Mammary epithelial cell (primary cell): ENCODE measurements around the gene CYP27C1.

Source experiments
- EZH2 ChIP-seq: IDR thresholded peaks from 2 replicates; pipeline ENCODE4 v1.6.1; 2012; ENCODE audit warnings: low read length, inconsistent platforms, borderline replicate concordance
- TF ChIP-seq, protein P1 (sequence below), 2 donors: IDR thresholded peaks in 1 of 2; conservative IDR thresholded peaks in 1 of 2; 2 replicates each; pipeline ENCODE4 v1.5.1; 2011 to 2012; ENCODE audit warnings: inconsistent platforms in 2 of 2, low read length in 2 of 2, mild to moderate bottlenecking in 2 of 2, control low read depth in 1 of 2, low read depth in 1 of 2; ENCODE audit not compliant: insufficient read depth in 1 of 2; ENCODE audit errors: extremely low read depth in 1 of 2

DNA sequence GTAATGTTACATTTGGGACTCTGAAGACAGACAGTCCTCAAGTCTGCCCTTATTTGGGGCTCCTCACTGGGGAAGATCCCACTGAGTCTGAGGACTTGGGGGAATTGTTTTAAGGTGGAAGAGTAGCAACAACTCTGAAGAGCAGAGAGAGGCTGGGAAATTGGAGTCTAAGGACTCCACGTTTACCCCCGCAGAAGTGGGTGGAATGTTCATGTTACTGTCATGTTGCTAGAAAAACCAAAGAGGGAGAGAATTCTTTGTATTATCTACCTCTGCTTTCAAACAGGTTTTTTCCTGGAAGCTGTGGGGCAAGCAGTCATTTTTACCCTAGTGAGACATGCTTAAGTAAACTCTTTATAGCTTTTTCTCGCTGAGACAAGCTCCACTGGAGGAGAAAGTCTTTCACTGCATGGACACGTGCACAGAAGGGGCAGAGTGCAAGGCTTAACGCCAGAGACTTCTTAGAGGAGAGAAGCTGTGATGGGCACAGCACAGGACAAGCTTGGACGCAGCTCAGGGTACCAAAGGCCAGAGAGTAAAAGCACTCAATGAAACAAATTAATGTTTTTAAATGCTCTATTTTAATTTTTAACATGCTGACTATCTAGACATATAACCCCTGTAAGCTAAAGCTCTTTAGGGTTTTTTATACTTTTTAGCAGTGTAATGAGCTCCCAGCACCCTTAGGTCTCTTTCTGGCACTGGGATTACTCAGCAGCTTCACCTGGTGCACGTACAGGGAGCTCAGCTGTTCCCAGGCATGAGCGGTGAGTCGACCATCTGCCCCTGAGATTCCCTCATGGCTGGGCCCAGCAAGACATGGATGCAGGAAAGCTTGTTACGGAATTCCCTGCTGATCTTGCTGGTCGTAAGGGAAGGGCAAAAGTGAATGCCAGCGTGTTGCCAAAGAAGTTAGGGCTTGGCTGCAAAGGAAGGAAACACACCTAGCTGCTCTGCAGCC is 58.6 kb downstream of the CYP27C1 start:
- TF ChIP-seq, protein P1, sequence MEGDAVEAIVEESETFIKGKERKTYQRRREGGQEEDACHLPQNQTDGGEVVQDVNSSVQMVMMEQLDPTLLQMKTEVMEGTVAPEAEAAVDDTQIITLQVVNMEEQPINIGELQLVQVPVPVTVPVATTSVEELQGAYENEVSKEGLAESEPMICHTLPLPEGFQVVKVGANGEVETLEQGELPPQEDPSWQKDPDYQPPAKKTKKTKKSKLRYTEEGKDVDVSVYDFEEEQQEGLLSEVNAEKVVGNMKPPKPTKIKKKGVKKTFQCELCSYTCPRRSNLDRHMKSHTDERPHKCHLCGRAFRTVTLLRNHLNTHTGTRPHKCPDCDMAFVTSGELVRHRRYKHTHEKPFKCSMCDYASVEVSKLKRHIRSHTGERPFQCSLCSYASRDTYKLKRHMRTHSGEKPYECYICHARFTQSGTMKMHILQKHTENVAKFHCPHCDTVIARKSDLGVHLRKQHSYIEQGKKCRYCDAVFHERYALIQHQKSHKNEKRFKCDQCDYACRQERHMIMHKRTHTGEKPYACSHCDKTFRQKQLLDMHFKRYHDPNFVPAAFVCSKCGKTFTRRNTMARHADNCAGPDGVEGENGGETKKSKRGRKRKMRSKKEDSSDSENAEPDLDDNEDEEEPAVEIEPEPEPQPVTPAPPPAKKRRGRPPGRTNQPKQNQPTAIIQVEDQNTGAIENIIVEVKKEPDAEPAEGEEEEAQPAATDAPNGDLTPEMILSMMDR (conservative IDR thresholded peaks at IDR 0.05 in 1 of 2, IDR thresholded peaks at IDR 0.05 in 1 of 2; ENCODE audit: extremely low read depth in 1 of 2, insufficient read depth in 1 of 2, low read depth in 1 of 2, low read length in 2 of 2) = no peak
- no peak for TF ChIP-seq EZH2
